HepG2 (cell line): Measurements from ENCODE around the gene COASY. TPM values are rescaled to one million over a fixed set of nuclear protein-coding genes. Genes with fewer than 3 reads are reported as not detected.

ENCODE experiments used
- ATAC-seq: fragments of 200-7000 bp; cut with Tn5 transposase; 3 replicates; pipeline ENCODE4 v1.9.1; 2020; ENCODE audit warnings: mild to moderate bottlenecking, moderate library complexity
- BruUV-seq: library from RNA; stranded (reverse); fragments of 400-500 nt; replicated peaks from 2 replicates; lab custom pipeline; 2021; lab: Mats Ljungman, UMichigan
- CTCF ChIA-PET: fragments of 300-600 bp; formaldehyde crosslinking; extraction: SDS; loops from one replicate; lab custom pipeline; 2021; ENCODE audit warnings: low total read pairs, inconsistent platforms, low intra/inter-chr PET ratio; lab: Yijun Ruan, JAX
- POLR2A ChIA-PET: fragments of 350-600 bp; sonication (Branson Sonifier 250); formaldehyde crosslinking; loops from one replicate; lab custom pipeline; 2020; ENCODE audit warnings: antibody characterized with exemption, inconsistent platforms; lab: Yijun Ruan, JAX
- DNase-seq: peaks from one replicate; pipeline ENCODE4 v3.0.0-alpha.2; 2015; ENCODE audit warnings: low spot score
- FAIRE-seq: peaks from 3 replicates; lab custom pipeline; 2011; peaks lifted over from hg19 to GRCh38; lab: Jason Lieb, UNC
- H2AFZ ChIP-seq: one replicate; pipeline ENCODE4 v1.6.1; 2011; ENCODE audit warnings: low read length, inconsistent platforms
- H3K27ac ChIP-seq: fragments of 300-600 bp; 3 replicates; pipeline ENCODE4 v1.8.0; 2011; ENCODE audit warnings: mixed run types, mild to moderate bottlenecking, mixed read lengths, low read length, inconsistent platforms; ENCODE audit not compliant: insufficient read depth; ENCODE audit errors: extremely low read length
- H3K27me3 ChIP-seq, 2 experiments: fragments of 200-600 bp in 1 of 2; 2 replicates in 1 of 2; 3 replicates in 1 of 2; pipeline versions ENCODE4 v1.6.0 to v1.8.0; 2011; ENCODE audit warnings: low read length in 2 of 2, mild to moderate bottlenecking in 2 of 2, moderate library complexity in 2 of 2, inconsistent platforms in 1 of 2; ENCODE audit not compliant: insufficient read depth in 2 of 2, control insufficient read depth in 1 of 2
- H3K36me3 ChIP-seq, 2 experiments: fragments of 200-600 bp in 1 of 2; replicated peaks in 1 of 2; 2 replicates in 1 of 2; 3 replicates in 1 of 2; pipeline versions ENCODE4 v1.5.1 to v1.8.0; 2011; ENCODE audit warnings: low read length in 2 of 2, inconsistent platforms in 1 of 2; ENCODE audit not compliant: insufficient read depth in 2 of 2, control insufficient read depth in 1 of 2
- H3K4me1 ChIP-seq: 2 replicates; pipeline ENCODE4 v1.5.1; 2012; ENCODE audit warnings: low read length, inconsistent platforms; ENCODE audit not compliant: insufficient read depth
- H3K4me2 ChIP-seq: 2 replicates; pipeline ENCODE4 v1.6.0; 2011; ENCODE audit warnings: low read depth, low read length, inconsistent platforms
- H3K4me3 ChIP-seq, 3 experiments: fragments of 200-600 bp in 1 of 3; sonication (generic), shearing (Covaris generic) in 1 of 3; replicated peaks in 1 of 3; 2 replicates each; pipeline ENCODE4 v1.5.1; 2011 to 2016; ENCODE audit warnings: low read length in 3 of 3, inconsistent platforms in 2 of 3, low read depth in 2 of 3, mild to moderate bottlenecking in 2 of 3, control low read depth in 1 of 3, mixed read lengths in 1 of 3; ENCODE audit not compliant: insufficient read depth in 1 of 3
- H3K79me2 ChIP-seq: one replicate; pipeline ENCODE4 v1.6.1; 2011; ENCODE audit warnings: low read length, inconsistent platforms; ENCODE audit not compliant: insufficient read depth
- H3K9ac ChIP-seq: 2 replicates; pipeline ENCODE4 v1.6.0; 2011; ENCODE audit warnings: mild to moderate bottlenecking, low read depth, low read length, inconsistent platforms; ENCODE audit not compliant: insufficient read depth
- H3K9me3 ChIP-seq: 2 replicates; pipeline ENCODE4 v1.5.1; 2012; ENCODE audit warnings: mild to moderate bottlenecking, low read length
- H4K20me1 ChIP-seq: 2 replicates; pipeline ENCODE4 v1.6.0; 2011; ENCODE audit warnings: inconsistent platforms, mild to moderate bottlenecking, low read length, moderate library complexity; ENCODE audit not compliant: insufficient read depth
- AKAP8 ChIP-seq: sonication (generic); formaldehyde crosslinking; IDR thresholded peaks from 2 replicates; pipeline ENCODE4 v1.5.1; 2020; ENCODE audit warnings: mild to moderate bottlenecking, missing genetic modification reagents
- BCLAF1 ChIP-seq: fragments of 450-650 bp; IDR thresholded peaks from 2 replicates; pipeline ENCODE4 v1.6.1; 2017; ENCODE audit warnings: mild to moderate bottlenecking
- EED ChIP-seq: sonication (generic); formaldehyde crosslinking; IDR thresholded peaks from 2 replicates; pipeline ENCODE4 v1.5.0; 2020; ENCODE audit warnings: mild to moderate bottlenecking, missing genetic modification reagents
- ETS1 ChIP-seq: sonication (generic); formaldehyde crosslinking; IDR thresholded peaks from 2 replicates; pipeline ENCODE4 v1.4.0; 2020; ENCODE audit warnings: missing genetic modification reagents
- GFI1 ChIP-seq: sonication (generic); formaldehyde crosslinking; IDR thresholded peaks from 2 replicates; pipeline ENCODE4 v1.5.0; 2020; ENCODE audit warnings: missing genetic modification reagents, mild to moderate bottlenecking, borderline replicate concordance
- KDM1A ChIP-seq: IDR thresholded peaks from 2 replicates; pipeline ENCODE4 v1.6.1; 2016; ENCODE audit warnings: missing compliant biosample characterization
- KDM2A ChIP-seq: sonication (generic); formaldehyde crosslinking; IDR thresholded peaks from 2 replicates; pipeline ENCODE4 v1.4.0; 2020; ENCODE audit warnings: low read depth, missing genetic modification reagents, borderline replicate concordance
- MTF2 ChIP-seq: sonication (generic); formaldehyde crosslinking; IDR thresholded peaks from 2 replicates; pipeline ENCODE4 v1.5.0; 2020; ENCODE audit warnings: missing genetic modification reagents, borderline replicate concordance
- POLR2A ChIP-seq, 2 experiments: IDR thresholded peaks; 2 replicates each; pipeline ENCODE4 v1.6.1; 2011; ENCODE audit warnings: low read depth in 2 of 2, low read length in 2 of 2, mild to moderate bottlenecking in 1 of 2, moderate library complexity in 1 of 2; ENCODE audit not compliant: insufficient read depth in 1 of 2
- POLR2AphosphoS5 ChIP-seq: IDR thresholded peaks from 2 replicates; pipeline ENCODE4 v1.6.1; 2012; ENCODE audit warnings: low read depth, low read length
- POLR2G ChIP-seq: fragments of 200-400 bp; formaldehyde crosslinking; IDR thresholded peaks from 2 replicates; pipeline ENCODE4 v1.6.1; 2018; ENCODE audit warnings: mild to moderate bottlenecking, low read depth, low read length, moderate library complexity
- SOX6 ChIP-seq, 2 experiments: fragments of 450-650 bp in 1 of 2; sonication (generic) in 1 of 2; formaldehyde crosslinking in 1 of 2; IDR thresholded peaks; 2 replicates each; pipeline versions ENCODE4 v1.4.0 to v1.6.1; 2017 to 2020; ENCODE audit warnings: antibody characterized with exemption in 1 of 2, mild to moderate bottlenecking in 1 of 2, missing genetic modification reagents in 1 of 2
- ZBTB25 ChIP-seq: IDR thresholded peaks from 2 replicates; pipeline ENCODE4 v1.6.1; 2018; ENCODE audit warnings: missing genetic modification reagents
- ZNF354B ChIP-seq: sonication (generic); formaldehyde crosslinking; IDR thresholded peaks from 2 replicates; pipeline ENCODE4 v1.8.0; 2022; ENCODE audit warnings: mild to moderate bottlenecking, missing genetic modification reagents
- ZNF430 ChIP-seq: sonication (generic); formaldehyde crosslinking; IDR thresholded peaks from 2 replicates; pipeline ENCODE4 v1.9.0; 2021; ENCODE audit warnings: mild to moderate bottlenecking, missing genetic modification reagents
- ZNF597 ChIP-seq: sonication (generic); formaldehyde crosslinking; IDR thresholded peaks from 2 replicates; pipeline ENCODE4 v1.5.0; 2020; ENCODE audit warnings: missing genetic modification reagents
- ZNF652 ChIP-seq: IDR thresholded peaks from 2 replicates; pipeline ENCODE4 v1.6.1; 2016; ENCODE audit warnings: low read depth, borderline replicate concordance
- ZNF746 ChIP-seq: sonication (generic); formaldehyde crosslinking; IDR thresholded peaks from 2 replicates; pipeline ENCODE4 v1.8.0; 2022; ENCODE audit warnings: mild to moderate bottlenecking, missing genetic modification reagents
- WGBS: methylation state at CpG from one replicate; pipeline ENCODE4 v1.1.6; 2017; ENCODE audit warnings: low lambda C conversion rate; 5-methylcytosine and 5-hydroxymethylcytosine counted together
- in situ Hi-C: cut with HindIII; loops from 2 replicates; pipeline ENCODE4 v1.10.0; 2017; ENCODE audit warnings: low pct_unique_long_range_greater_than_20kb; ENCODE audit not compliant: extremely low pct_ligation_motif_present
- intact Hi-C: fragments of 100-400 bp; cut with micrococcal nuclease; formaldehyde crosslinking; loops from one replicate; pipeline ENCODE4 v1.10.0; 2022; ENCODE audit not compliant: unreplicated experiment
- polyA plus RNA-seq, 8 experiments: library from polyadenylated mRNA; depleted of rRNA in 3 of 8; stranded (reverse) in 7 of 8; unstranded in 1 of 8; fragments of >200 nt; fragmentation: Illumina TruSeq in 4 of 8; extraction: Trizol in 4 of 8; gene quantifications; 2 replicates each; pipeline versions ENCODE4 v1.2.1 to v1.2.3, GENCODE V29; 2011 to 2016; ENCODE audit warnings: low read depth in 4 of 8, missing spikeins in 1 of 8, mixed read lengths in 1 of 8; ENCODE audit not compliant: insufficient read depth in 1 of 8
- total RNA-seq, 5 experiments: library from RNA; depleted of rRNA; stranded (reverse); fragments of >200 nt; fragmentation: Illumina TruSeq; extraction: Trizol; gene quantifications; 2 replicates each; pipeline ENCODE4 v1.2.3, GENCODE V29; 2016; ENCODE audit warnings: low read depth in 1 of 5

The COASY gene
- total and polyA plus RNA-seq, 2 of the 13 experiments (the other 11 are each of a cell fraction or from before 2014, with no cell fraction given), result 90.7 to 125 TPM

- TSS peak; percentile 21 for BruUV-seq
- H3K79me2 ChIP-seq, result peaks cover 23% of the 10 kb centered on the region
- H3K27me3 ChIP-seq, result no peaks in the 10 kb centered on the region; a peak in 1 of 5 replicates
- peaks cover 27 to 54% of the 10 kb centered on the region in 2 experiments for H3K36me3 ChIP-seq
- ChIA-PET POLR2A (interaction anchor here (0.8 to 8.5 kb wide), 3 partner anchors 15 to 29 kb away, joined by 3 to 128 read pairs (median 11); partner anchors contain the start of genes COASY, MLX, RETREG3 and TUBG1), CTCF (interaction anchor here (1.0 kb wide), 1 partner anchor 101 kb away, joined by 3 read pairs; no protein-coding TSS in a partner anchor)
- intact Hi-C loops (loop anchor here (2.0 to 5.0 kb wide), 2 partner anchors 101 to 182 kb away; partner anchors contain the start of genes CCR10 and RAMP2), in situ Hi-C loops (no loop called here)
- H3K4me1 ChIP-seq, result peaks cover 29% of the 10 kb centered on the region
- no peaks in the 10 kb centered on the region for H3K9me3 ChIP-seq
- ATAC-seq (no peak), FAIRE-seq (no peak), DNase-seq (no peak)
- H3K9ac ChIP-seq, result no peak overlapping the region
- no peak overlapping the region for H3K4me2 ChIP-seq
- H2AFZ ChIP-seq, result no peak overlapping the region
- WGBS, result 83% methylated on average over 2 of the region's 2 CpGs
- H3K27ac ChIP-seq, result no peak overlapping the region
- H3K4me3 ChIP-seq, result no peak overlapping the region
- H4K20me1 ChIP-seq, result no peaks in the 10 kb centered on the region
- TF ChIP-seq GFI1, result 0 out of 2 replicates have a peak, but pooled peaks have one; percentile 22
- TF ChIP-seq KDM1A (CRISPR knock-in tag), result no peak
- TF ChIP-seq SOX6 (IDR thresholded peaks at IDR 0.05), result no peak
- no peak for TF ChIP-seq SOX6 (CRISPR knock-in tag; IDR thresholded peaks at IDR 0.05)
- TF ChIP-seq ZNF430 (CRISPR knock-in tag), result no peak
- TF ChIP-seq POLR2AphosphoS5, result peak; percentile 30; the same call in 1 of the 2 replicates
- TF ChIP-seq ETS1, result no peak
- no peak for TF ChIP-seq MTF2 (CRISPR knock-in tag)
- TF ChIP-seq EED, result no peak
- no peak for TF ChIP-seq BCLAF1
- 0 out of 4 replicates have a peak, but pooled peaks of 1 of the 2 experiments have one; percentile 1 for TF ChIP-seq POLR2A (IDR thresholded peaks at IDR 0.05; ENCODE audit: insufficient read depth in 1 of 2, low read depth in 2 of 2, low read length in 2 of 2)
- TF ChIP-seq ZNF354B (CRISPR knock-in tag), result no peak
- peak; percentile 44; the same call in 1 of the 2 replicates for TF ChIP-seq POLR2G
- TF ChIP-seq ZNF746 (CRISPR knock-in tag), result no peak
- no peak for TF ChIP-seq ZBTB25 (CRISPR knock-in tag)
- TF ChIP-seq ZNF597 (CRISPR knock-in tag), result no peak
- 0 out of 2 replicates have a peak, but pooled peaks have one; percentile 24 for TF ChIP-seq KDM2A (CRISPR knock-in tag)
- no peak for TF ChIP-seq AKAP8 (CRISPR knock-in tag)
- peak; percentile 86 for TF ChIP-seq ZNF652 (CRISPR knock-in tag)
Observed at GRCh38 chr17:42579794-42580551, 18.0 kb downstream of the COASY start.
